Stimulated activated CD4-positive, alpha-beta T cell treated with anti-CD3 and anti-CD28 coated beads, Interleukin-2, amount 100 ng/mL, for 48 hours (primary cell): Measurements from ENCODE around the gene SMOC2.

Experiments used
- DNase-seq, 2 donors: peaks; one replicate each; pipeline ENCODE4 v3.0.0-alpha.2; 2020

Gene SMOC2

GRCh38 chr6:168440520-168441433 lies at the start of gene SMOC2:
SMOC2 (plus strand) TSS chr6:168441184; CDS start chr6:168441371, 187 bp downstream.
- no peak for DNase-seq

DNA sequence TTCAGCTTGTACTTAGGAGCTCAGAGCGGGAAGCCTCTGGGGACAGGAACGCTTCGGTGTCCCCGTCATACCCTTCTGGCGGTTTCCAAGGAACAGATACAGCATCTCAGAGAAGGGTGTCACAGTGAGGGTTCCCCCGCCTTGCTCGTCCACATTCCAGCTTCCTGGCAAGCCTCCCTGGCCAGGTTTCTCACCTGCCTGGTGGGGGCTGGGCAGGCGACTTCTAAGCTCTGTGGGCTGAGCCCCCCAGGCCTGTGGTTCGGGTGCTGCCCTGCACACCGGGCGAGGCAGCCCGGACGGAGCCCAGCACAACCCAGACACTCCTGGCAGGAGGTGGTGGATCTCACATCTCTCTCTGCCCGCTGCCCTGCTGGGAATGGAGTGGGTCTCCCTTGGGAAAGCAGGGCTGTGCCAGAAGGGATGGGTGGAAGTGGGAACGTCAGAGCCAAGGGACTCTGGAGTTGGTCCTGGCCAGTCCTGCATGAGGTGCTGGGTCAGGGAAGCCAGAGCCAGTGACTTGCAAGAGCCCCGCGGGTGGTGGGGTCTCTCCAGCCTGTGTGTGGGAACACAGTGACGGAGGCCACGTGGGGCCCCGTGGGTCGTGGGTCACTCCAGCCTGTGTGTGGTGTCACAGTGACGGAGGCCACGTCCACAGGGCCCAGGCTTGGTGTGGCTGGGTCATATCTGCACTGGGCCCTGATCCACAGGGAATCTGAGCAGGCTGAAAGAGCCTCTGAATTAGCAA lies 47.7 kb upstream of the SMOC2 start:
- no peak for DNase-seq

GRCh38 chr6:168394606-168395005 lies 46.4 kb upstream of the SMOC2 start:
- DNase-seq, result no peak

DNA sequence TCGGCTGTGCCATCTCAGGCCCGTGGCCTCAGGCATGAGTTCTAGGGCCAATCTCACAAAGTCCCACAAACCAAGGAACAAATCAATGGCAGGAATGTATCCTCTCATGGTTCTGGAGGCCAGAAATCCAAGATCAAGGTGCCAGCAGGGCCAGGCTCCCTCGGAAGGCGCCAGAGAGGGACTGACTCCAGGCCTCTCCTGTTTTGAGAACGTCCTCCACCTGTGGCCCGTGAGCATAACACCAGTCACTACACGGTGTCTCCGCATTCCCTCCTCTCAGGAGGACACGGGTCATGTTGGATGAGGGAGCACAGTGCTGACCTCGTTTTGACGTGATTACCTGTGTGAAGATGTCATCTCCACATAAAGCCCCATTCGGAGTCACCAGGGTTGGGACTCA lies 45.0 kb upstream of the SMOC2 start:
- DNase-seq, result no peak

DNA sequence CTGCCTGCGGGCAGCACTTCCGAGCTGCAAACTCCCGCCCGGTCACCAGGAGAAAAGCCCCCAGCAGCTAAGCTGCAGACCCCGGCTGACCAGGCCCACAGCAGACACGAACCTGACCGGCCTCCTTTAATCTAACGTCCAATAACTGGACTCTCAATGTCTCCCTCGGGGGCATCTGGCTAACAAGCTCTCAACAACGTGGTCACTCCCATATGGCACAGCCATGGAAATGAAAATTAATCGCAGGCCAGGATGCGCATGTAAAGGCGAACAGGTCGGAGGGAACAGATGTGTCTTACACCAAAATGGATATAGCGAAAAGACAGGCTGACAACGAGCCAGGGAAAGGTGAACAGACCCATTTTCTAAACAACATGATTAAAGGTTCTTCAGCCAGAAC lies 44.4 kb upstream of the SMOC2 start:
- DNase-seq, result no peak

DNA sequence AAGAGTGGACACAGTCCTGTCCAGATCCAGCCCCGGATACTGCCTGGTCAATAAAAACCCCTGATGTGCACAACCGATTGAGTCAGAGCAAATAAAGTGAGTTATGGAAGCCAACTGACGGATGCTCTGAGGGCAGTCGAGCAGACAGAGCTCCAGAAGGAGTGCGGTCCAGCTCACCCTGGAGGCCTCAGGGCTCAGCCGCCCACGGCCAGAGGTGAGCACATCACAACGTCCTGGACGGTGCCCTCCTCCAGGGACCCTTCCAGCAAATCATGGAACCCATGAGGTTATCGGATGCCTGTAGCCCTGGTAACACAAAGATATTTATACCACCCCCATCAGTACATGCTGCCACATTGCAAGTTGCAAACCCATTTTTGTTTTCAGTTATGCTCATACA lies 44.0 kb upstream of the SMOC2 start:
- no peak for DNase-seq

- no peak for DNase-seq
These were observed 40.9 kb upstream of the SMOC2 start for GRCh38 chr6:168400037-168400436.

- no peak for DNase-seq
These were observed 37.5 kb upstream of the SMOC2 start for GRCh38 chr6:168403370-168404005.

- DNase-seq, result no peak
These were observed 36.4 kb upstream of the SMOC2 start for GRCh38 chr6:168404560-168404959.

DNA sequence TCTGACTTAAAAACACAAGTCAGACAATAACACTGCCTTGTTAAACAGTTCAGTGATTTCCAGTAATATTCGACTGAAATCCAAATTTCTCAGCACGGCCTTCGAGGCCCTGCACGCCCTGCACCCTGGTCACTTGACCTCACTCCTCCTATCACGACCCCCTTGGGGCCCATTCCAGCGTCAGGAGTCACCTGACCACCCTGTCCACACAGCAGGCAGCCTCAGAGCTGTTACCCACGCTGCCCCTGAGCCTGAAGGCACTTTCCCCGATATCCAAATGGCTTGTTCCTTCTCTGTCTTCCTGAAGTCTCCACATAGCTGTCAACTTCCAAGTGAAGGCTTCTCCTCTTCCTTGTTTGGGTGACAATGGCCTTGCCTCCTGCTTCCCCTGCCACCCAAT lies 33.1 kb upstream of the SMOC2 start:
- no peak for DNase-seq

- DNase-seq, result no peak
These were observed 32.4 kb upstream of the SMOC2 start for GRCh38 chr6:168408504-168409136.

GRCh38 chr6:168410035-168410434 lies 30.9 kb upstream of the SMOC2 start:
- DNase-seq, result no peak

DNA sequence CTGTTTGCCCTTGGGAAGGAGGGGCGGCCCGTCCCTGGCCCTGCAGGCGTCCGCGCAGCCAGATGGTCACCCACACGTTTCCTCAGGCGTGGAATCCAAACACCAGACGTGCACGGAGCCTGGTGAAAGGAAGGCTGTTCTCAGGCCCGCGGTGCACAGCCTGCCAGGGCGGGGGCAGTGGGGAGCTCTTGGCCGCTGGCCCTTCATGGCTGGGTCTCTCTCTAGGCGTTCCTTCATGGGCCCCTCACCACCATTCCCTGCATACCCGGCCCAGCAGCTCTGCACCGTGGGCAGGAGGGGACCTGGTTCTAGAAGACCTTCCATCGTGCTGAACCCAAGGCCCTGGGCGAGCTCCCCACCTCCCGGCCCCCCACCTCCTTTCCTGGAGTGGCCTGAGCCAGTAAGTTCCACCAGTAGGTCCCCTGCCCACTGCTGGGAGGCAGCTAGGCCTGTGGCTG lies 30.4 kb upstream of the SMOC2 start:
- DNase-seq, result no peak

DNA sequence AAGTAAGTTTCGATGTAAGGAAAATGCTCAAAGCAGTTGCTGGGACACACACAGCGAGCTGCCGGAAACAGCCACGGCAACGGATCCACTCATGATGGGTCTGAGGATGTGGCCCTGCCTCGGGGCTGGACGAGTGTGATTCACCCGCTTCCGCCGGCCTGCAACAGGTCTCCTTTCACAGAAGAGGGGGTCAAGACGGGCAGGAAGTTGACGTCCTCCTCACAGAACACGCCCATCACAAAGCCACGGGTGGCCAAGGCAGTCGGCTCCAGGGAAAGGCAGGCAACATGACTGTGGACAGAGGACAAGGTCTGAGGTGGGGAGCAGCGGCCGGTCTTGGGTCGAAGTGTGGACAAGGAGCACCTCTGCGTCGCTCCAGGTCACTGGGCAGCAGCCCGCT lies 29.9 kb upstream of the SMOC2 start:
- DNase-seq, result no peak

DNA sequence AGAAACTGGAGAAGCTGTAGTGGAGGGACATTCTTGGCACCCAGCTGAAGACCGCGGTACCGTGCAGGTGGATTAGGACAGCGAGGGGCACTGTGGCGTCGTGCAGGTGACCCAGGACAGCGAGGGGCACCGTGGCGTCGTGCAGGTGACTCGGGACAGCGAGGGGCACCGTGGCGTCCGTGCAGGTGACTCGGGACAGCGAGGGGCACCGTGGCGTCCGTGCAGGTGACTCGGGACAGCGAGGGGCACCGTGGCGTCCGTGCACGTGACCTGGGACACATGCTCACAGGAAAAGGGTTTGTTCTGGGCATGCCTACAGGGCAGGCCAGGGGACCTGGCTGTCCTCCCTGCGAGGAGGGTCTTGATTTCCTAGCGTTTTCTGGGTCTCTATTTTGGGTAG lies 29.2 kb upstream of the SMOC2 start:
- DNase-seq, result no peak

DNA sequence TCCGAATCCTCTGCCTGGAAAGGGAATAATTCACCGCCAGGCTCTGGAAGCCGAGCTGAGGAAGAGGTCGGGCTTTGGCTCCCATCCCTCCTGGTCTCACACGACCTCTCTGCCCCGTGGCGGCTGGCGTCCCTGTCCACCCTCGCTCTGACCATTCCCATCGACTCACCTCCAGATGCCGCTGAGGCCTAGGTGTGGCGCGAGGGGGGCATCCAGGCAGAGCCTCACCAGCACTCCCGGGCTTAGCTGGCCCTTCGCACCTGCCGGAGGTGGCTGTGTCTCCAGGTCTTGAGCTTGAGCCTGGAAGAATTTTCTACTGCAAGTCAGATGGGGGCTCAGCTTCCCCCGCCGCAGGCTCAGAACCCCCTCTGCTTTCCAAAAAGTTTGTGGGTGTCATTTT lies 28.5 kb upstream of the SMOC2 start:
- DNase-seq, result no peak

DNA sequence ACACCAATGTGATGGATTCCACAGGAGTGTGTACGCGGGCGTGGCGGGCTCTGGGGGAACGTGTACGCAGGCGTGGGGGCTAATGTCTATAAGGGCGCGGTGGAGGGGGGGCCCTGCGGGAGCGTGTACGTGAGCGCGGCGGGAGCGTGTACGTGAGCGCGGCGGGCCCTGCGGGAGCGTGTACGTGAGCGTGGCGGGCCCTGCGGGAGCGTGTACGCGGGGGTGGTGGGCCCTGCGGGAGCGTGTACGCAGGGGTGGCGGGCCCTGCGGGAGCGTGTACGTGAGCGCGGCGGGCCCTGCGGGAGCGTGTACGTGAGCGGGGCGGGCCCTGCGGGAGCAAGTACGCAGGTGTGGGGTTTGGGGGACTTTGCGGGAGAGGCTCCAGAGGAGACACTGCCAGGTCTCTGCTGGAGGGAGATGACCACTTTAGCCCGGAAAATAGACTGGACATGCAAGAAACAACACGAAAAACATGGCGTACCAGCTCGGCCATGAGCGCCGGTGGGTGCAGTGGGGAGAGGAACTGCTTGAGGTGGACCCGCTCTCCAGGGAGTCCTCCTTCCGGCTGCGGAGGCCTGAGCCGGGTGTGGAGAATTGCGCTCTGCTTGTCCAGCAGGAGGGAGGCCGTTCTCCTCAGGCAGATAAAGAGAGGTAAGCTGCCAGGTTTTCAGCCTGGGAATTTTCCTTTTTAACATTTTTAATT lies 27.8 kb upstream of the SMOC2 start:
- DNase-seq, result no peak

GRCh38 chr6:168413856-168414255 lies 27.1 kb upstream of the SMOC2 start:
- no peak for DNase-seq

- no peak for DNase-seq
These were observed 26.5 kb upstream of the SMOC2 start for GRCh38 chr6:168414336-168415097.

- no peak for DNase-seq
These were observed 25.6 kb upstream of the SMOC2 start for GRCh38 chr6:168415098-168415992.
